ENCODE measurements around the gene GJB2.

GJB2 gene

GRCh38 chr13:20151612-20152011 is 41.1 kb downstream of the GJB2 start:
- Histone ChIP-seq H3K4me3 (no peak overlapping the region), H3K27me3 (peaks cover 0 to 5% (median under 1%) of the 10 kb centered on the region in 11 experiments; a peak in 6 of 22 replicates), H3K9me3 (replicated peaks in 1 of 11) (no peaks in the 10 kb centered on the region), H3K4me1 (peaks cover 0 to 9% (median 5%) of the 10 kb centered on the region in 10 experiments; a peak in 14 of 20 replicates), H3K9ac (no peak overlapping the region), H3K27ac (no peak overlapping the region), H3K4me2 (no peak overlapping the region), H3K36me3 (no peaks in the 10 kb centered on the region), H4K20me1 (no peaks in the 10 kb centered on the region; a peak in 2 of 22 replicates)
- TF ChIP-seq Cebpa-rat (IDR thresholded peaks at IDR 0.05) = no peak

GRCh38 chr13:20151016-20151415 is 41.7 kb downstream of the GJB2 start:
- no peaks in the 10 kb centered on the region for H3K27me3 ChIP-seq
- H3K4me3 ChIP-seq = no peak overlapping the region
- H3K9me3 ChIP-seq (replicated peaks in 1 of 11) = no peaks in the 10 kb centered on the region
- H3K9ac ChIP-seq = no peak overlapping the region
- H3K27ac ChIP-seq = no peak overlapping the region
- H3K36me3 ChIP-seq = no peaks in the 10 kb centered on the region
- H4K20me1 ChIP-seq = peaks cover 0 to 5% (median 0%) of the 10 kb centered on the region in 11 experiments; a peak in 2 of 22 replicates
- TF ChIP-seq Cebpa-rat (IDR thresholded peaks at IDR 0.05) = no peak
- peaks cover 0 to 3% (median 0%) of the 10 kb centered on the region in 10 experiments; a peak in 1 of 20 replicates for H3K4me1 ChIP-seq
- no peak overlapping the region for H3K4me2 ChIP-seq

- Histone ChIP-seq H4K20me1 (peaks cover 0 to 6% (median 0%) of the 10 kb centered on the region in 11 experiments; a peak in 2 of 22 replicates), H3K9ac (no peak overlapping the region), H3K27ac (no peak overlapping the region), H3K4me3 (no peak overlapping the region), H3K4me1 (no peaks in the 10 kb centered on the region), H3K36me3 (no peaks in the 10 kb centered on the region), H3K4me2 (no peak overlapping the region), H3K9me3 (replicated peaks in 1 of 11) (no peaks in the 10 kb centered on the region), H3K27me3 (no peaks in the 10 kb centered on the region)
- no peak for TF ChIP-seq Cebpa-rat (IDR thresholded peaks at IDR 0.05)
Measured at GRCh38 chr13:20150561-20150960, 42.2 kb downstream of the GJB2 start.

GRCh38 chr13:20149762-20150161 is 43.0 kb downstream of the GJB2 start:
- Histone ChIP-seq H3K4me3 (no peak overlapping the region), H4K20me1 (peaks cover 0 to 6% (median 0%) of the 10 kb centered on the region in 11 experiments; a peak in 2 of 22 replicates), H3K9me3 (replicated peaks in 1 of 11) (no peaks in the 10 kb centered on the region), H3K4me1 (no peaks in the 10 kb centered on the region), H3K27me3 (no peaks in the 10 kb centered on the region), H3K36me3 (no peaks in the 10 kb centered on the region), H3K27ac (no peak overlapping the region), H3K9ac (no peak overlapping the region), H3K4me2 (no peak overlapping the region)
- TF ChIP-seq Cebpa-rat (IDR thresholded peaks at IDR 0.05) = no peak

GRCh38 chr13:20148501-20149183 is 44.1 kb downstream of the GJB2 start:
- Histone ChIP-seq H3K4me1 (no peaks in the 10 kb centered on the region), H3K36me3 (no peaks in the 10 kb centered on the region), H3K4me3 (no peak overlapping the region), H3K27ac (no peak overlapping the region), H3K27me3 (no peaks in the 10 kb centered on the region), H3K9me3 (replicated peaks in 1 of 11) (no peaks in the 10 kb centered on the region), H3K4me2 (no peak overlapping the region), H3K9ac (no peak overlapping the region), H4K20me1 (peaks cover 0 to 6% (median 0%) of the 10 kb centered on the region in 11 experiments; a peak in 2 of 22 replicates)
- no peak for TF ChIP-seq Cebpa-rat (IDR thresholded peaks at IDR 0.05)

- Histone ChIP-seq H3K27me3 (no peaks in the 10 kb centered on the region), H3K4me3 (no peak overlapping the region), H3K9me3 (replicated peaks in 1 of 11) (no peaks in the 10 kb centered on the region; a peak in 1 of 22 replicates), H3K4me2 (no peak overlapping the region), H3K27ac (no peak overlapping the region), H3K9ac (no peak overlapping the region), H3K36me3 (no peaks in the 10 kb centered on the region), H4K20me1 (peaks cover 0 to 6% (median 0%) of the 10 kb centered on the region in 11 experiments; a peak in 1 of 22 replicates), H3K4me1 (no peaks in the 10 kb centered on the region)
- TF ChIP-seq Cebpa-rat (IDR thresholded peaks at IDR 0.05) = no peak
Measured at GRCh38 chr13:20146381-20146780, 46.4 kb downstream of the GJB2 start.

GRCh38 chr13:20145521-20145920 is 47.2 kb downstream of the GJB2 start:
- Histone ChIP-seq H3K4me3 (no peak overlapping the region), H3K36me3 (no peaks in the 10 kb centered on the region), H3K27ac (no peak overlapping the region), H4K20me1 (peaks cover 0 to 6% (median 0%) of the 10 kb centered on the region in 11 experiments; a peak in 1 of 22 replicates), H3K4me1 (no peaks in the 10 kb centered on the region), H3K9me3 (replicated peaks in 1 of 11) (no peaks in the 10 kb centered on the region; a peak in 1 of 22 replicates), H3K4me2 (no peak overlapping the region), H3K27me3 (no peaks in the 10 kb centered on the region), H3K9ac (no peak overlapping the region)
- TF ChIP-seq Cebpa-rat (IDR thresholded peaks at IDR 0.05) = no peak

GRCh38 chr13:20144141-20144850 is 48.4 kb downstream of the GJB2 start:
- H4K20me1 ChIP-seq = 0 out of 22 replicates have a peak, but pooled peaks cover 0 to 6% (median 0%) of the 10 kb centered on the region in 11 experiments
- no peaks in the 10 kb centered on the region; a peak in 1 of 22 replicates for H3K9me3 ChIP-seq (replicated peaks in 1 of 11)
- H3K9ac ChIP-seq = no peak overlapping the region
- no peak overlapping the region for H3K27ac ChIP-seq
- H3K4me3 ChIP-seq = no peak overlapping the region
- no peaks in the 10 kb centered on the region for H3K36me3 ChIP-seq
- H3K27me3 ChIP-seq = no peaks in the 10 kb centered on the region
- no peaks in the 10 kb centered on the region for H3K4me1 ChIP-seq
- TF ChIP-seq Cebpa-rat (IDR thresholded peaks at IDR 0.05) = no peak
- H3K4me2 ChIP-seq = no peak overlapping the region

GRCh38 chr13:20142927-20143480 is 49.7 kb downstream of the GJB2 start:
- H3K36me3 ChIP-seq = no peaks in the 10 kb centered on the region
- H3K27ac ChIP-seq = no peak overlapping the region
- H3K9ac ChIP-seq = no peak overlapping the region
- 0 out of 22 replicates have a peak, but pooled peaks cover 0 to 6% (median 0%) of the 10 kb centered on the region in 11 experiments for H4K20me1 ChIP-seq
- H3K4me1 ChIP-seq = no peaks in the 10 kb centered on the region
- H3K4me2 ChIP-seq = no peak overlapping the region
- H3K9me3 ChIP-seq (replicated peaks in 1 of 11) = no peaks in the 10 kb centered on the region; a peak in 1 of 22 replicates
- 0 out of 22 replicates have a peak, but pooled peaks cover 0 to under 1% (median 0%) of the 10 kb centered on the region in 11 experiments for H3K27me3 ChIP-seq
- TF ChIP-seq Cebpa-rat (IDR thresholded peaks at IDR 0.05) = no peak
- no peak overlapping the region for H3K4me3 ChIP-seq
